ENCODE data around the gene CWC25. TPM values are rescaled to one million over a fixed set of nuclear protein-coding genes. Genes with fewer than 3 reads are reported as not detected.

CWC25 gene
- total and polyA plus RNA-seq, 2 of the 13 experiments (the other 11 are each of a cell fraction or from before 2014, with no cell fraction given) = 15.6 to 22.7 TPM

DNA sequence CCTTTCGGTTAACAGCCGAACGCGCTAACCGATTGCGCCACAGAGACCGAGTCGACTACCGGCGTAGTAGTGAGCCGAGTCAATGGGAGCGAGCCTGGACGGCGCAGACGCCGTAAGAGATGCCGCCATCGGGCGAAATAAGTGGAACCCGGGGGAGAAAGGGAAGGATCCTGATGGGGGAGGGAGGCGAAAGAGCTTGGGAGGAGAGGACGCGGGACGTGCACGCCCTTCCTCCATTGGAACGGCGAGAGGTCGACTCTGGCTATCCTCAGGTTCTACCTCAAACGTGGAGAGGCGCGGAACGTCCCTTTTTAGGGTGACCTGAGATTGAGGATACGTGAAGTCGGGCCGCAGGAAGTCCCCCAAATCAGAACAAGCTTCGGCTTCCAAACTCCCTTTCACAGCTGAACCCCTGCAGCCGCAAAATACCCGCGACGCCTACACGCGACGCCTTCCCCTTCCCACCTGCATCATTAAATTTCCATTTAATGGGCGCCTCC, 73.3 kb downstream of the CWC25 start (continued):
- TF ChIP-seq UBTF (CRISPR knock-in tag; IDR thresholded peaks at IDR 0.05) = peak; percentile 63
- TF ChIP-seq HOMEZ (CRISPR knock-in tag; IDR thresholded peaks at IDR 0.05; ENCODE audit: low read depth) = 0 out of 2 replicates have a peak, but pooled peaks have one; percentile 23
- no peak for TF ChIP-seq NFE2L2 (IDR thresholded peaks at IDR 0.05; ENCODE audit: low read length)
- TF ChIP-seq, protein P1, sequence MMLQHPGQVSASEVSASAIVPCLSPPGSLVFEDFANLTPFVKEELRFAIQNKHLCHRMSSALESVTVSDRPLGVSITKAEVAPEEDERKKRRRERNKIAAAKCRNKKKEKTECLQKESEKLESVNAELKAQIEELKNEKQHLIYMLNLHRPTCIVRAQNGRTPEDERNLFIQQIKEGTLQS (CRISPR knock-in tag; IDR thresholded peaks at IDR 0.05) = peak; percentile 44; the same call in 1 of the 2 replicates
- TF ChIP-seq ZNF777 (CRISPR knock-in tag; IDR thresholded peaks at IDR 0.05) = peak; percentile 97
- TF ChIP-seq ZFP90 (CRISPR knock-in tag; IDR thresholded peaks at IDR 0.05; ENCODE audit: borderline replicate concordance) = peak; percentile 62
- TF ChIP-seq ZBTB7A (CRISPR knock-in tag; IDR thresholded peaks at IDR 0.05) = peak; percentile 58; the same call in 1 of the 2 replicates
- TF ChIP-seq, protein P2, sequence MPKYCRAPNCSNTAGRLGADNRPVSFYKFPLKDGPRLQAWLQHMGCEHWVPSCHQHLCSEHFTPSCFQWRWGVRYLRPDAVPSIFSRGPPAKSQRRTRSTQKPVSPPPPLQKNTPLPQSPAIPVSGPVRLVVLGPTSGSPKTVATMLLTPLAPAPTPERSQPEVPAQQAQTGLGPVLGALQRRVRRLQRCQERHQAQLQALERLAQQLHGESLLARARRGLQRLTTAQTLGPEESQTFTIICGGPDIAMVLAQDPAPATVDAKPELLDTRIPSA (CRISPR knock-in tag; IDR thresholded peaks at IDR 0.05; ENCODE audit: borderline replicate concordance) = peak; percentile 42; the same call in 1 of the 2 replicates
- TF ChIP-seq, protein P3, sequence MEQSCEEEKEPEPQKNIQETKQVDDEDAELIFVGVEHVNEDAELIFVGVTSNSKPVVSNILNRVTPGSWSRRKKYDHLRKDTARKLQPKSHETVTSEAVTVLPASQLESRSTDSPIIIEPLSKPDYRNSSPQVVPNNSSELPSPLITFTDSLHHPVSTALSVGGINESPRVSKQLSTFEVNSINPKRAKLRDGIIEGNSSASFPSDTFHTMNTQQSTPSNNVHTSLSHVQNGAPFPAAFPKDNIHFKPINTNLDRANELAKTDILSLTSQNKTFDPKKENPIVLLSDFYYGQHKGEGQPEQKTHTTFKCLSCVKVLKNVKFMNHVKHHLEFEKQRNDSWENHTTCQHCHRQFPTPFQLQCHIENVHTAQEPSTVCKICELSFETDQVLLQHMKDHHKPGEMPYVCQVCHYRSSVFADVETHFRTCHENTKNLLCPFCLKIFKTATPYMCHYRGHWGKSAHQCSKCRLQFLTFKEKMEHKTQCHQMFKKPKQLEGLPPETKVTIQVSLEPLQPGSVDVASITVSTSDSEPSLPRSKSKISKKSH (CRISPR knock-in tag; IDR thresholded peaks at IDR 0.05; ENCODE audit: borderline replicate concordance) = peak; percentile 66; the same call in 1 of the 2 replicates
- peak; percentile 69; the same call in 1 of the 2 replicates for TF ChIP-seq ZNF687 (CRISPR knock-in tag; IDR thresholded peaks at IDR 0.05)
- no peak for TF ChIP-seq HNF4G (IDR thresholded peaks at IDR 0.05; ENCODE audit: borderline replicate concordance, low read depth, low read length)
- TF ChIP-seq HNF4G (CRISPR knock-in tag; IDR thresholded peaks at IDR 0.05; ENCODE audit: borderline replicate concordance, low read depth) = 0 out of 2 replicates have a peak, but pooled peaks have one; percentile 40
- TF ChIP-seq PRDM4 (CRISPR knock-in tag; IDR thresholded peaks at IDR 0.05; ENCODE audit: borderline replicate concordance) = no peak
- 0 out of 2 replicates have a peak, but pooled peaks have one; percentile 5 for TF ChIP-seq ZNF34 (CRISPR knock-in tag; IDR thresholded peaks at IDR 0.05; ENCODE audit: borderline replicate concordance)

Measured in HepG2 (cell line).